CD4-positive, alpha-beta memory T cell (primary cell): ENCODE results near the gene CFAP157. TPM values are rescaled to one million over a fixed set of nuclear protein-coding genes. Genes with fewer than 3 reads are reported as not detected.

Source experiments
- CTCF ChIA-PET: fragments of 350-600 bp; sonication (Branson Sonifier 250); formaldehyde crosslinking; loops from one replicate; lab custom pipeline; 2021; ENCODE audit warnings: inconsistent platforms; ENCODE audit not compliant: partially characterized antibody; lab: Charles Lee
- POLR2A ChIA-PET: fragments of 350-600 bp; sonication (Branson Sonifier 250); formaldehyde crosslinking; loops from one replicate; lab custom pipeline; 2021; ENCODE audit not compliant: partially characterized antibody; lab: Charles Lee
- DNase-seq, 5 donors: peaks; one replicate each; pipeline versions ENCODE4 v3.0.0 to v3.0.0-alpha.2; 2020 to 2022; ENCODE audit warnings: mixed read lengths in 1 of 5
- H3K27ac ChIP-seq: one replicate; pipeline ENCODE4 v1.7.0; 2013; ENCODE audit warnings: low read depth, low read length
- H3K27me3 ChIP-seq: 2 replicates; pipeline ENCODE4 v1.7.0; 2013; ENCODE audit warnings: mild to moderate bottlenecking, low read length, moderate library complexity; ENCODE audit not compliant: insufficient read depth
- H3K36me3 ChIP-seq: 2 replicates; pipeline ENCODE4 v1.7.0; 2013; ENCODE audit warnings: mild to moderate bottlenecking, low read length, moderate library complexity; ENCODE audit not compliant: insufficient read depth
- H3K4me1 ChIP-seq: 2 replicates; pipeline ENCODE4 v1.7.0; 2013; ENCODE audit warnings: mild to moderate bottlenecking, low read length, moderate library complexity; ENCODE audit not compliant: insufficient read depth
- H3K4me3 ChIP-seq, 2 donors: one replicate each; pipeline ENCODE4 v1.7.0; 2013; ENCODE audit warnings: low read length in 2 of 2, mild to moderate bottlenecking in 1 of 2
- H3K9me3 ChIP-seq, 2 donors: one replicate each; pipeline ENCODE4 v1.7.0; 2013; ENCODE audit warnings: low read length in 2 of 2, control low read depth in 1 of 2; ENCODE audit not compliant: control insufficient read depth in 1 of 2
- H3K27ac Mint-ChIP-seq, 7 donors: one replicate each; pipeline ENCODE4 v1.8.0; 2020 to 2021; ENCODE audit warnings: mixed read lengths in 7 of 7, mild to moderate bottlenecking in 6 of 7, inconsistent platforms in 3 of 7, moderate library complexity in 3 of 7
- H3K27me3 Mint-ChIP-seq, 2 donors: one replicate each; pipeline ENCODE4 v1.8.0; 2020 to 2021; ENCODE audit warnings: mixed read lengths in 2 of 2
- H3K36me3 Mint-ChIP-seq, 2 donors: one replicate each; pipeline ENCODE4 v1.8.0; 2020 to 2021; ENCODE audit warnings: mixed read lengths in 2 of 2, inconsistent platforms in 1 of 2, mild to moderate bottlenecking in 1 of 2
- H3K4me1 Mint-ChIP-seq, 4 donors: one replicate each; pipeline ENCODE4 v1.8.0; 2020 to 2021; ENCODE audit warnings: mixed read lengths in 4 of 4, mild to moderate bottlenecking in 1 of 4
- H3K4me3 Mint-ChIP-seq, 8 donors: one replicate each; pipeline ENCODE4 v1.8.0; 2020 to 2021; ENCODE audit warnings: mixed read lengths in 8 of 8, mild to moderate bottlenecking in 7 of 8, moderate library complexity in 6 of 8, inconsistent platforms in 3 of 8
- H3K9me3 Mint-ChIP-seq, 8 donors: one replicate each; pipeline ENCODE4 v1.8.0; 2020 to 2021; ENCODE audit warnings: mixed read lengths in 8 of 8, mild to moderate bottlenecking in 5 of 8, inconsistent platforms in 3 of 8, moderate library complexity in 1 of 8
- intact Hi-C: fragments of 100-400 bp; cut with micrococcal nuclease; formaldehyde crosslinking; loops from one replicate; pipeline ENCODE4 v1.15.1; 2023
- polyA plus RNA-seq, 2 donors: library from polyadenylated mRNA; unstranded; fragments of 300-500 nt; fragmentation: Illumina TruSeq; gene quantifications; one replicate each; pipeline ENCODE4 v1.2.3, GENCODE V29; 2021
- total RNA-seq, 2 experiments: library from RNA; stranded (reverse); gene quantifications; one replicate each; pipeline ENCODE4 v1.2.3, GENCODE V29; 2021

The CFAP157 gene
- total and polyA plus RNA-seq, 4 experiments from 2014 or later = 0.14 to 0.25 (median 0.22) TPM; not detected in 1

DNA sequence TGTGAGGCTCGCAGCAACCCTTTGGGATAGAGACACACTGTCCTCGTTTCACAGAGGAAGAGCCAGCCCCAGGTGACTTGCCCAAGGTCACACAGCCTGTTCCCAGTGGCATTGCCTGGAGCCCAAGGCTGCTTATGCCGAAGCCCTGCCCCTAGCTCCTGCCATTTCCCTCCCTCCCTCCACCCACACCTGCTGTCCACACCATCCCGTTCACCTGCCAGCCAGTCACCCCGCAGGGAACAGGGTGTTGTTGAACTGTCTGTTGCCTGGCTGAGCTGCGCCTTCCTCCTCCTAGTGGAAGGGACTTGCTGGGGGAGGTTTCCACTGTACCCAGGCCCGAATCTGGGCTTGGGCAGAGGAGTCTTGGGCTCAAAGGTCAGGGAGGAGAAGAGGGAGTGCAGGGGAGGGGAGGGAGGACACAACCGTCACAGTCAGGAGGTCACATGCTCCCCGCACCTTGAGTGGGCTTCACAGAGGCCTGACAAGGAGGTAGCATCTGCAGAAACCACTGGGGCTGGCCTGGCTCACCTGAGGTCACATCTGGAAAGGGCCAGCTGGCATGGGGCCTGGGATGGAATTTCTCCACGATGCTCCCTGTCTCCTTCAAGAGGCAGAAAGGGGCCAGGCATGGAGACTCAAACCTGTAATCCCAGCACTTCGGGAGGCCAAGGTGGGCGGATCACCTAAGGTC is 15.4 kb downstream of the CFAP157 start:
- no peaks in the 10 kb centered on the region for H3K27me3 Mint-ChIP-seq

DNA sequence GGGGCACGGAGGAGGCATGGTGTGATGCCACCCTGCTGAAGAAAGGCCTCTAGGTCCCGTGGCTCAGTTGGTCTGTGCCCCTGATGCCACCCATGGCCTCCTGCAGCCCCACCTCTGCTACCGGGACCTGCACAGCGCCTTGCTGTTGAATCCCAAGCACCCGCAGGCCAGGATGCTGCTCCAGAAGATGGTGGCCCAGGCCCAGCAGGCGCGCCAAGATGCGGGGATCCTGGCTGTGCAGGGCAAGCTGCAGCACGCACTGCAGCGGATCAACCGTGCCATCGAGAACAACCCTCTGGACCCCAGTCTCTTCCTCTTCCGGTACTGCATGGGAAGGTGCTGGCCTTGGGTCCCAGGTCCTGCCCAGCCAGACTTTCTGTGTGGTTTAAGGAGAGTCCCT is 16.2 kb downstream of the CFAP157 start:
- no peak for DNase-seq
- no peaks in the 10 kb centered on the region for H3K36me3 Mint-ChIP-seq
- no peaks in the 10 kb centered on the region for H3K9me3 ChIP-seq
- CTCF ChIA-PET = interaction anchor here (1.2 to 2.0 kb wide), 2 partner anchors 10 to 12 kb away, joined by 3 to 6 read pairs; partner anchors contain the start of gene TOR2A
- H3K27me3 ChIP-seq = no peaks in the 10 kb centered on the region
- intact Hi-C loops = no loop called here
- H3K27ac ChIP-seq = no peak overlapping the region
- POLR2A ChIA-PET = interaction anchor here (0.9 kb wide), 1 partner anchor 207 kb away, joined by 3 read pairs; no protein-coding TSS in a partner anchor
- H3K27ac Mint-ChIP-seq = peak overlapping the region in 1 of 7 donors; percentile 35
- H3K4me1 ChIP-seq = peaks cover 22% of the 10 kb centered on the region
- H3K27me3 Mint-ChIP-seq = no peaks in the 10 kb centered on the region
- H3K4me3 ChIP-seq = no peak overlapping the region
- no peaks in the 10 kb centered on the region for H3K36me3 ChIP-seq
- peaks cover 13 to 26% (median 16%) of the 10 kb centered on the region in 4 donors for H3K4me1 Mint-ChIP-seq
- H3K9me3 Mint-ChIP-seq = no peaks in the 10 kb centered on the region
- H3K4me3 Mint-ChIP-seq = no peak overlapping the region

More for the DNA sequence above, 15.4 kb downstream of the CFAP157 start:
- Histone ChIP-seq H3K27ac (no peak overlapping the region), H3K9me3 (no peaks in the 10 kb centered on the region), H3K27me3 (no peaks in the 10 kb centered on the region), H3K36me3 (no peaks in the 10 kb centered on the region), H3K4me3 (no peak overlapping the region), H3K4me1 (peaks cover 22% of the 10 kb centered on the region)
- ChIA-PET POLR2A (interaction anchor here (1.5 kb wide), 1 partner anchor 13 kb away, joined by 4 read pairs; the partner anchor contains the start of gene TOR2A), CTCF (interaction anchor here (2.0 kb wide), 1 partner anchor 13 kb away, joined by 6 read pairs; the partner anchor contains the start of gene TOR2A)
- Mint-ChIP-seq H3K9me3 (no peaks in the 10 kb centered on the region), H3K27ac (peak overlapping the region in 3 of 7 donors; percentile 66 to 83 (median 79)), H3K4me1 (peaks cover 13 to 26% (median 16%) of the 10 kb centered on the region in 4 donors), H3K36me3 (no peaks in the 10 kb centered on the region), H3K4me3 (no peak overlapping the region)
- intact Hi-C loops = no loop called here
- peak in 1 of 5 donors; percentile 34 for DNase-seq

DNA sequence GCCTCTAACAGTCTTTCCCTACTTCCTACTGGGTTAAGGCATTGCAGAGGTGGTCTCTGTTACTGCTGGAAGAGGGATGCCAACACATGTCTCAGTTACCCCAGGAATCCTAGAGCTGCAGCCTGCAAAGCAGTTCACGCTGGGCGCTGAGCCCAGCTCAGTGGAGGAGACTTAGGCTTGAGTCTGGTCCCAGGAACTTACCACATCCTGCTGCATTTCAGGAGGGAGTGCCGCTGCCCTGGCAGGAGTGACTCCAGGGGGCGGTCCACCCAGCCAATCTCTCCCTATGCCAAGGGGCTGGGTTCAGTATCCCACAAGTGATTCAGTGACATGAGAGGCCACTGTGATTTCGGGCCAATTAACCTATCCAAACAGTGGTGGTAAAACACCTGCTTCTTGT is 16.7 kb downstream of the CFAP157 start:
- intact Hi-C loops = no loop called here
- Mint-ChIP-seq H3K9me3 (no peaks in the 10 kb centered on the region), H3K36me3 (no peaks in the 10 kb centered on the region), H3K27ac (peak overlapping the region in 1 of 7 donors; percentile 35), H3K4me1 (peaks cover 13 to 26% (median 16%) of the 10 kb centered on the region in 4 donors), H3K27me3 (no peaks in the 10 kb centered on the region), H3K4me3 (no peak overlapping the region)
- Histone ChIP-seq H3K36me3 (no peaks in the 10 kb centered on the region), H3K4me3 (no peak overlapping the region), H3K27me3 (no peaks in the 10 kb centered on the region), H3K4me1 (peaks cover 22% of the 10 kb centered on the region), H3K27ac (no peak overlapping the region), H3K9me3 (no peaks in the 10 kb centered on the region)
- ChIA-PET CTCF (interaction anchor here (1.2 to 2.0 kb wide), 2 partner anchors 10 to 11 kb away, joined by 3 to 6 read pairs; partner anchors contain the start of gene TOR2A), POLR2A (interaction anchor here (0.9 kb wide), 1 partner anchor 207 kb away, joined by 3 read pairs; no protein-coding TSS in a partner anchor)
- no peak for DNase-seq

DNA sequence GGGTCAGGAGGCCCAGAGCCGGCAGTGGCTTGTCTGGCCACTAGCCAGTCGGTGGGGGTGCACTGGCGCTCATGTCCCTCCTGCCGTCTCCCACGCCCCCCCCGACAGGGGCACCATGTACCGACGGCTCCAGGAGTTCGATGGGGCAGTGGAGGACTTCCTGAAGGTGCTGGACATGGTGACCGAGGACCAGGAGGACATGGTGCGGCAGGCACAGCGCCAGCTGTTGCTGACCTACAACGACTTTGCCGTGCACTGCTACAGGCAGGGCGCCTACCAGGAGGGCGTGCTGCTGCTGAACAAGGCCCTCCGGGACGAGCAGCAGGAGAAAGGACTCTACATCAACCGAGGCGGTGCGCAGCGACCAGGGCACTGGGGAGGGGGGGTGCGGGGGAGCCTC is 17.2 kb downstream of the CFAP157 start:
- H3K27ac Mint-ChIP-seq = no peak overlapping the region
- intact Hi-C loops = no loop called here
- H3K4me3 Mint-ChIP-seq = no peak overlapping the region
- ChIA-PET POLR2A (interaction anchor here (1.2 kb wide), 1 partner anchor 8 kb away, joined by 5 read pairs; the partner anchor contains the start of genes PTRH1 and TTC16), CTCF (interaction anchor here (1.2 to 2.0 kb wide), 2 partner anchors 9 to 11 kb away, joined by 3 to 6 read pairs; partner anchors contain the start of gene TOR2A)
- DNase-seq = no peak
- H3K36me3 Mint-ChIP-seq = no peaks in the 10 kb centered on the region
- Histone ChIP-seq H3K27ac (no peak overlapping the region), H3K36me3 (no peaks in the 10 kb centered on the region), H3K4me1 (peaks cover 21% of the 10 kb centered on the region), H3K4me3 (no peak overlapping the region), H3K9me3 (no peaks in the 10 kb centered on the region), H3K27me3 (no peaks in the 10 kb centered on the region)
- H3K4me1 Mint-ChIP-seq = peaks cover 13 to 26% (median 16%) of the 10 kb centered on the region in 4 donors
- no peaks in the 10 kb centered on the region for H3K27me3 Mint-ChIP-seq
- H3K9me3 Mint-ChIP-seq = no peaks in the 10 kb centered on the region

DNA sequence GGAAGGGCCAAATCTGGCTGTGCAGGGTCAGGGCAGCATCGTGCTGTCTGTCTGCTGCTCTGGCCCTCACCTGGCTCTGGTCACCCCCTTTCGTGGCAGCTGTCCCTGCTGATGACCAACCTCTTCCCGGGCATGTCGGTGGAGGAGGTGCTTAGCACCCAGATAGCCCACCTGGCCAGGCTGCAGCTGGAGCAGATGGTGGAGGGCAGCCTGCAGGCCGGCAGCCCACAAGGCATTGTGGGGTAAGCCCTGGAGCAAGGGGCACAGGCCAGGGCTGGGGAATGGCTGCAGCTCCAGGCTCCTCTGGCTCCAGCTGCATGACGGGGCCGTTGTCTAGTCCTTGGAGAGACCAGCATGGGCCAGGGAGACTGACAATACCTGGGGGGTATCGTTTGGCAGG is 20.1 kb downstream of the CFAP157 start:
- POLR2A ChIA-PET = no interaction called here

DNA sequence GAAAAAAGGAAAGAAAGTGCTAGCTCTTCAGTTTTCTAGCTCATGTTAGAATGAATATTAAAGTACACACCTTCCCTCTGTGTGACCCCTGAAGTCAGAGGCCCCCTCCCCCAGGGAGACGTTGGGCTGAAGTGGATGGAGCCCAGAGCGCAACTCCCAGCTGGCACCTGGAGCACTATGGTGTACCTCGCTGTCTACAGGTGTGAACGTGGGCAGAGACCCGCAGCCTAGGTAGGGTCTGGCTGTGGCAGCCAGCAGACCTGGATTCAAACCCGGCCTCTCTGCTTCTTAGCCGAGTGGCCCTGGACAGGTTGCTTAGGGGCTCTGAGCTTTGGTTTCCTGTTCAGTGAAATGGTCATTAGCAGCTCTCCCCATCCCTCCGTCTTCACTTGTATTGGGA is 22.0 kb downstream of the CFAP157 start:
- CTCF ChIA-PET = interaction anchor here (1.3 to 2.5 kb wide), 2 partner anchors 13 to 139 kb away, joined by 3 to 14 read pairs; partner anchors contain the start of genes PTRH1 and TTC16
- Histone ChIP-seq H3K4me1 (peaks cover 2% of the 10 kb centered on the region), H3K27ac (no peak overlapping the region), H3K9me3 (no peaks in the 10 kb centered on the region), H3K36me3 (peaks cover 6% of the 10 kb centered on the region), H3K27me3 (no peaks in the 10 kb centered on the region), H3K4me3 (no peak overlapping the region)
- peaks cover 0 to 4% (median 3%) of the 10 kb centered on the region in 4 donors for H3K4me1 Mint-ChIP-seq
- no peak overlapping the region for H3K4me3 Mint-ChIP-seq
- no peaks in the 10 kb centered on the region for H3K9me3 Mint-ChIP-seq
- peak overlapping the region in 1 of 7 donors; percentile 59 for H3K27ac Mint-ChIP-seq
- peaks cover 0 to 9% of the 10 kb centered on the region in 2 donors for H3K36me3 Mint-ChIP-seq
- no peak for DNase-seq
- H3K27me3 Mint-ChIP-seq = no peaks in the 10 kb centered on the region
- intact Hi-C loops = no loop called here
- POLR2A ChIA-PET = no interaction called here

More for the DNA sequence above, 20.1 kb downstream of the CFAP157 start:
- no peaks in the 10 kb centered on the region for H3K9me3 ChIP-seq
- H3K27me3 Mint-ChIP-seq = no peaks in the 10 kb centered on the region
- H3K4me1 ChIP-seq = no peaks in the 10 kb centered on the region
- no peak overlapping the region for H3K27ac ChIP-seq
- no peaks in the 10 kb centered on the region for H3K27me3 ChIP-seq
- no peak overlapping the region for H3K4me3 Mint-ChIP-seq
- H3K36me3 ChIP-seq = no peaks in the 10 kb centered on the region
- H3K27ac Mint-ChIP-seq = no peak overlapping the region
- intact Hi-C loops = no loop called here
- H3K4me3 ChIP-seq = no peak overlapping the region
- no peaks in the 10 kb centered on the region for H3K9me3 Mint-ChIP-seq
- peaks cover 0 to 4% (median 0%) of the 10 kb centered on the region in 4 donors for H3K4me1 Mint-ChIP-seq
- peaks cover 0 to 3% of the 10 kb centered on the region in 2 donors for H3K36me3 Mint-ChIP-seq
- CTCF ChIA-PET = no interaction called here
- DNase-seq = peak in 1 of 5 donors; percentile 23
